HG03457 (cell line): Measurements from ENCODE around the gene CTIF.

Experiments used
- ATAC-seq: cut with Tn5 transposase; IDR thresholded peaks from one replicate; pipeline ENCODE4 v1.9.1; 2021; ENCODE audit warnings: moderate number of reproducible peaks; ENCODE audit not compliant: unreplicated experiment

The CTIF gene

DNA sequence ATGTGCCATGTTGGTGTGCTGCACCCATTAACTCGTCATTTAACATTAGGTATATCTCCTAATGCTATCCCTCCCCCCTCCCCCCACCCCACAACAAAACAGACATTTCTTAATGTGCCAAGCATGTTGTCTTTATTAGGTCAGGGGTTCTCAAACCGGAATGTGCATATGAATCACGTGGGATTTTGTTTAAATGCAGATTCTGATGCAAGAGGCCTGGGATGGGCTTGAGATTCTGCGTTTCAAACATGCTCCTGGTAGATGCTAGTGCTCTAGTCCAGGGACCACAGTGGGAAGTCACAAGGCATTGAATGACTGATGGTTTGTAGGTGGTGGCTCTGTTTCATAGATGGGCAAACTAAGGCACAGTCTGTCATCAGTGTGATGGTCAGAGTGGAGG is 227.2 kb downstream of the CTIF start:
- ATAC-seq, result no peak

- ATAC-seq, result no peak
Observed at GRCh38 chr18:48766487-48766886, 227.7 kb downstream of the CTIF start.

DNA sequence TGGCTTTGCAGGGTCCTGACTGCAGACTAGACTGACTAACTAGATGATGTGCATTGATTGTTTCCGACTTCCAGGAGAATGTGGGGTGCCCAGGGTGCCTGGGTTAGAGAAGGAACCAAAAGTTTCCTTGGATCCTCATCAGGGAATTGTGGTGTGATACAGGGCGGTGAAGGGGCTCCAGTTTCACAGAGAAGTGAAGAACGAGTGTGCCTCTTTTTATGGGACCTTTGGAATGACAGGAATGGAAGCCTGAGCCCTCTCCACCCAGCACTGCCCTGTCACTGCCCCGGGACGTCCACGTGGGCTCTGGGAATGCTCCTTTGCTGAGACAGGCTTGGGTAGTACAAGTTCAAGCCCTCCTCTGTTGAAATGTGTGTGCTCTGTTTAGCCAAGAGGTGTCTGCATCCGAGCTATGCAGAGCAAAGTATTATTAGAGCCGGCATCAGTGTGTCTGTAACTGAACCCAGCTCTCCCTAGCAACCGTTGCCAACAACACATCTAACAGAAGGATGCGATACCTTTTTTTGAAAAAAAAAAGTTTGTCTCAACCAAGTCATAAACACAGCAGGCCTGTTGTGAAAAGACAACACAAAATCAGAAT is 228.4 kb downstream of the CTIF start:
- no peak for ATAC-seq

DNA sequence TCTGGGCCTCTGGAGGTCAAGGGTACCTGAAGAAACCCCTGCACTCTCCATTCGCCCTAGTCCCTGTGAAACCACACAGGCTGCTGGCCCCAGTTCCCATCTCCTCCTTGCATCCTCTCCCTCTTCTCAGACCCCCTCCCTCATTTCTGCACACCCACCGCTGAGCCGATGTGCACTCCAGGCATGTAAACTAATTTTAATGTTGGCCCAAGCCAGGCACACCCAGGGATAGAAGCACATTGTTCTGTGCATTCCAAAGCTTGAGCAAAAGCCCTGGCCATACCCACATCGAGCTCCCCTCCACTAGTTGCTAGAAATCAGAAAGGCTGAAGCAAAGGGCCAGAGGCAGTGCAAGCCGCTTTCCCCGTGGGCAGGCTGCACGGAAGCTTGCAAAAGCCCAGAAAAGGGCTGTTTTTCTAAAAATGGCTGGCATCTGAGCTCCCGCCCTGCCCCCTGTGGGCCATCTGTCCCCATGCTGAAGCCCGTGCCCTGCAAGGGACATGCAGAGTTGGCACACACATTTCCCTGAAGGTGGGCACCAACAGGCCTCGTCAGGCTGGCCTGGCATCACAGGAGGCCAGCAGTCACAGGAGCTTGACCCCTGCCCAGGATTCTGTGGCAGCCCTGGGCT is 230.3 kb downstream of the CTIF start:
- no peak for ATAC-seq

DNA sequence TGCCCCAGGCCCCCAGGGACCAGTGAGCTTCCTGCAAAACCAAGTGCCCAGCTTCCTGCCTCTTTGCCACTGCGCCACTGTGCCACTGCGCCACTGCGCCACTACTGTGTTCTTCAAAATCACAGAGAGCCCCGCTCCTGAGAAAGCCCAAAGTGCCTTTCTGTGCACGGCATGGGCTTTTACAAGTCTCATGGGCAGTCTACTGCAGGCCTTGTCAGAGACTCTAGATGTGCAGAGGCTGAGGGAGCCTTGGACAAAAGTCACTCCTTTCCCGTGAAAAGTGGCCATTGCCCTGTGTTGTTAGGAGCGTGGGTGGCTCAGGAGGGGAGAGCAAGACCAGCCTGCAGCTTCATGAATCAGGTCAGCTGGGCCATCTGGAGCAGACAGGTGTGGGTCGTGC is 231.4 kb downstream of the CTIF start:
- ATAC-seq, result no peak

- ATAC-seq, result no peak
Observed at GRCh38 chr18:48771641-48772375, 233.0 kb downstream of the CTIF start.

GRCh38 chr18:48772457-48772856 is 233.6 kb downstream of the CTIF start:
- ATAC-seq, result no peak

DNA sequence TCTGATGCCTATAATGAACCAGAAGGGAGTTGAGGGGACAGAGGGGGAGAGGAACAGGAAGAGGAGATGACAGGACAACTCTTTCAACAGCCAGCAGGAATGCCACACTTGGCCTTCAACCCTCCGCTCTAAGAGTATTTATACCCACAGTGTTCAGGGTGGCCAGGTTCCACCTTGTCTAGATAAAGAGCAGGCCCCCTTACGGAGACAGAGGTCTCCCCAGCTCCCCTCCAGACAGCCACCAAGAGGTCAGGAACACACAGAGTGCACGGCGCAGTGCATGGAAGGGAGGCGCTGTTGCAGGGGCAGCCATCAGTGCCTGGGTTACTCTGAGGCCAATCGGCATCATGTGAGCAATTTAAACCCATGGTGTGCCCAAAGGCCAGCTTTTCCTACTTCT is 235.0 kb downstream of the CTIF start:
- ATAC-seq, result no peak

GRCh38 chr18:48774941-48775340 is 236.1 kb downstream of the CTIF start:
- no peak for ATAC-seq

DNA sequence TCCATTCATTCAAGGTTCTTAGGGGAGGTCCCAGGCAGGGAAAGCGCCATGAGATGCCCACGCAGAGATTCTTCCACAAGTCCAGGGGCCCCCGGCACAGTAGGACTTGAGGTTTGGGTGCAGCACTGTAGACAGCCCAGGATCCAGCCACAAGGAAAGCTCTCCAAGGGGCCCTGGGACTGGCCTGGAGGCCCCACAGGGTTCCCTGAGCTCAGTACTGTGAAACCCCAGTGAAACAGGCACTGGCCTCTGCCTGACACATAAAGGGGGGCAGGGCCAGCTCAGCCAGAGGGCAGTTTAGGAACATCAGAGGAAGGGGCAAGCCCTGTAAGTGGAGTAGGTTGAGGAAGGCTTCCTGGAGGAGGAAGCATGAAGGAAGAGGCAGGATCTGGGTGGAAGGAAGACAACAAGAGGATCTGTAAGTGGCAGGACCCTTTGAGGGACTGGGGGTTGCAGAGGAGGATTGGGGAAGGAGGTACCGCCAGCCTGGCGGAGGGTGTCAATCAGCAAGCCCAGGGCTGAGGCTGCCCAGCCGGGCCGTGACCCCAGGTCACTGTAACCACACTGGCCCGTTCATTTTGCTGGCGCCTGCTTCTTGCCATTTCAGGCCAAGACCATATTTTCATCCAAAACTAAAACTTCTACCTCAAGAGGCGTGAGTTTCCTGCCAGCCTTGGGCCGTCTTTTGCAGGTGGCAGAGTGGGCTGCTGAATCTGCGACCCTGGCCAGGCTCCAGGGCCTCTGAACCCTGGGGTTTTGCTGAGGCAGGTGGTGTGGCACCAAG is 236.7 kb downstream of the CTIF start:
- no peak for ATAC-seq

- ATAC-seq, result no peak
Observed at GRCh38 chr18:48776156-48776555, 237.3 kb downstream of the CTIF start.

DNA sequence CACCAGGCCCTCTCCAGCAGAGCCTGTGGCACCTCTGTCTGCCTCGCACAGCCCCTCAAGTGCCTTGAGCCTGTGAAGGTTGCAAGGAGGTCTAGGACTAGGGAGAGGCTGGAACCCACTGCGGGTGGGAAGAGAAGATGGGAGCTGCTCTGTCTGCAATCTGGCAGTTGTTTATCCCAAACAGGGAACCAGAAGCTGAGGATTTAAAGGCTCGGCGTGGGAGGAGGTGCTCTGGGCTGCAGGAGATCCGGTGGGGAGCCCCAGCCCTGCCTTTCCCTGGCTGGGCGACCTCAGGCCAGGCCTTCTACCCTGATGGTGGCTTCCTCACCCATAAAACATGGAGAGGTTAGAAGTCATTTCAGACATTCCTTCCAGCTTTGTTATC is 237.8 kb downstream of the CTIF start:
- no peak for ATAC-seq

DNA sequence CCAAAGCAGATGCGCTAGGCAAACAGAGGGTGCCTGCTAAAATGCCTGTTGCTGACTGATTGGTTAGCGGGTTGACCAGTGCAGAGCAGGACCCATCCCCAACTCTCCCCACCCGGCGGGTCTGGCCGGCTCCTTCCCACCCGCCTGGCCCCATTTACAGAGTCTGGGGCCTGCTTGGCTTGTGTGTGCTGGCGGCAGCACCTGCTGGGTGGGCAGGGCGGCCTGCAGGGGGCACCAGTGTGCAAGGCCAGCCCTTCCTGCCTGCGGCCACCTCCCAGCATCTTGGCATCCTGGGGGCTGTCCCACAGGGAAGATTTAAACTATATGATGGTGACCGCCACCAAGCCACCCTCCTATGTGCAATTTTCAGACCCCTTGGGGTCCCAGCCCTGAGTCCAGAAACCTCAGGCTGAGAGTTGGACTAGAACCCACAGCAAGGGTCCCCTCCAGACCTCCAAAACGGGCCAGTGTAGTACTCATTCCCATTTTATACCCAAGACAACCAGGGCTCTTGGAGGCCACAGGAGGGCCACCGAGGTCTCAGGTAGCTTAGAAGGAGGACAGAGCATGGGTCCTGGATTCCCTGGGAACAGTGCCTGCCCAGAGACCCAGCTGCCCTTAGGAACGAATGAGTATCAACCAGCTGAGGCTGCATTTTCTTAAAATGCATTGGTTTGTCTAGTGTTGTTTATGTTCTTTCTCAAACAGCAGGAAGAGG is 238.4 kb downstream of the CTIF start:
- no peak for ATAC-seq

- no peak for ATAC-seq
Observed at GRCh38 chr18:48777744-48778116, 238.9 kb downstream of the CTIF start.

- no peak for ATAC-seq
Observed at GRCh38 chr18:48778344-48779011, 239.6 kb downstream of the CTIF start.

DNA sequence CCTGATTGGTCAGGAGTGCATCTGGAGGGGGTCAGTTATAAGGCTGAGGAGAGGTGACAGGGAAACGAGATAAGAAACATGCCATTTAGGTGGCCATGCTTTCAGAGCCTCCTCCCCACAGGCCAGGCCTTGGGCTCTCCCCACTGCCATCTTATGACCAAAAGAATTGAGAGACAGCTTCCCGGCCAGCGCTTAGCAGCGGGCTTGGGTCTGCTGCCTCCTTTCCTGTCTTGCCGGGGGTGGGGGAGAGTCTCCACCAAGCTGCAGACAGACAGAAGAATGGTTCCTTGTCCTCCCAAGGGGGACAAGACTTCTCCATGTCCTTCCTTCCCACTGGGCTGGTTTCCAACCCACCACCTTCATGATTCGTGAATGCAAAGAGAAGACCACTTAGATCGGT is 240.6 kb downstream of the CTIF start:
- ATAC-seq, result no peak

- no peak for ATAC-seq
Observed at GRCh38 chr18:48780201-48780912, 241.5 kb downstream of the CTIF start.

DNA sequence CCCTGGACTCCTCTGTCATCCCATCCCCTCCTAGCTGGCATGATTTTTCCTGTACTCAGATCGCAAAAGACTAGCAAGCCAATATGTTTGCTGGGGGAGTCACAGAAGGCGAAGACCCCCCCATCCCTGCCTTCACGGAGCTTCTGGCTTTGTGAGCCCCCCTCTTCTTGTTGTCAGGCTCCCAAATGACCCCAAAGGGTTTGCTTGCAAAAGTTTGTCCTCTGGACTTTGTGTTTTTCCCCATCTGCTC is 242.0 kb downstream of the CTIF start:
- no peak for ATAC-seq

- no peak for ATAC-seq
Observed at GRCh38 chr18:48781163-48781987, 242.5 kb downstream of the CTIF start.
